Measurements from ENCODE around the gene ZC2HC1B. TPM values are rescaled to one million over a fixed set of nuclear protein-coding genes. Genes with fewer than 3 reads are reported as not detected.
"Not testable (repeated sequence)": the region's sequence is repeated elsewhere in the genome, so short reads cannot be mapped to it uniquely, and the experiment has no call there.

The ZC2HC1B gene
- total RNA-seq, 6 experiments from 2014 or later, result not detected

DNA sequence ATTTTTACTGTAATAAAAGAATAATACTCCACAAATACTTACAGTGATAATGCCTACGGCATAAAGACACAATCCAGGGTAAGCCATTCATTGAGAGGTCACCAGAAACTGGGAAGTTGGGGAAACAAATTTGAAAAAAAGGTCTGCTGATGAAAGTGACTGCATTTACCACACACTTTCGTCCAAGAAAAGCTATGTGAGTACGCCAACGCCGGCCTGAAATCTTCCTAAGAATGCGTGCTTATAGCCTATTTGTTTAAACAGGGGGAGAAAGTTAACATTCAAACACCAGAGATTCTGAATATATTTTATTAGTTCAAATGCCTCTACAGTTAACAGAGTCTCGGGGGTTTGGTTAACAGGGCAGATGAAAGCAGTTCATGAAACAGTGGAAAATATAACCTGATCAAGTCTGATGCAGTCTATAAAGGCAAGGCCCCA is 21.8 kb upstream of the ZC2HC1B start:
- Mint-ChIP-seq H3K9me3 (no peaks in the 10 kb centered on the region), H3K4me1 (ENCODE audit: low read depth) (peaks cover 17% of the 10 kb centered on the region), H3K4me3 (peak overlapping the region; percentile 98), H3K27ac (peak overlapping the region; percentile 98), H3K27me3 (ENCODE audit: insufficient read depth) (peaks cover 4% of the 10 kb centered on the region), H3K36me3 (ENCODE audit: low read depth) (peaks cover 29% of the 10 kb centered on the region)
- no peak for DNase-seq
- TF ChIP-seq, protein P1, sequence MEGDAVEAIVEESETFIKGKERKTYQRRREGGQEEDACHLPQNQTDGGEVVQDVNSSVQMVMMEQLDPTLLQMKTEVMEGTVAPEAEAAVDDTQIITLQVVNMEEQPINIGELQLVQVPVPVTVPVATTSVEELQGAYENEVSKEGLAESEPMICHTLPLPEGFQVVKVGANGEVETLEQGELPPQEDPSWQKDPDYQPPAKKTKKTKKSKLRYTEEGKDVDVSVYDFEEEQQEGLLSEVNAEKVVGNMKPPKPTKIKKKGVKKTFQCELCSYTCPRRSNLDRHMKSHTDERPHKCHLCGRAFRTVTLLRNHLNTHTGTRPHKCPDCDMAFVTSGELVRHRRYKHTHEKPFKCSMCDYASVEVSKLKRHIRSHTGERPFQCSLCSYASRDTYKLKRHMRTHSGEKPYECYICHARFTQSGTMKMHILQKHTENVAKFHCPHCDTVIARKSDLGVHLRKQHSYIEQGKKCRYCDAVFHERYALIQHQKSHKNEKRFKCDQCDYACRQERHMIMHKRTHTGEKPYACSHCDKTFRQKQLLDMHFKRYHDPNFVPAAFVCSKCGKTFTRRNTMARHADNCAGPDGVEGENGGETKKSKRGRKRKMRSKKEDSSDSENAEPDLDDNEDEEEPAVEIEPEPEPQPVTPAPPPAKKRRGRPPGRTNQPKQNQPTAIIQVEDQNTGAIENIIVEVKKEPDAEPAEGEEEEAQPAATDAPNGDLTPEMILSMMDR (IDR thresholded peaks at IDR 0.05), result no peak

DNA sequence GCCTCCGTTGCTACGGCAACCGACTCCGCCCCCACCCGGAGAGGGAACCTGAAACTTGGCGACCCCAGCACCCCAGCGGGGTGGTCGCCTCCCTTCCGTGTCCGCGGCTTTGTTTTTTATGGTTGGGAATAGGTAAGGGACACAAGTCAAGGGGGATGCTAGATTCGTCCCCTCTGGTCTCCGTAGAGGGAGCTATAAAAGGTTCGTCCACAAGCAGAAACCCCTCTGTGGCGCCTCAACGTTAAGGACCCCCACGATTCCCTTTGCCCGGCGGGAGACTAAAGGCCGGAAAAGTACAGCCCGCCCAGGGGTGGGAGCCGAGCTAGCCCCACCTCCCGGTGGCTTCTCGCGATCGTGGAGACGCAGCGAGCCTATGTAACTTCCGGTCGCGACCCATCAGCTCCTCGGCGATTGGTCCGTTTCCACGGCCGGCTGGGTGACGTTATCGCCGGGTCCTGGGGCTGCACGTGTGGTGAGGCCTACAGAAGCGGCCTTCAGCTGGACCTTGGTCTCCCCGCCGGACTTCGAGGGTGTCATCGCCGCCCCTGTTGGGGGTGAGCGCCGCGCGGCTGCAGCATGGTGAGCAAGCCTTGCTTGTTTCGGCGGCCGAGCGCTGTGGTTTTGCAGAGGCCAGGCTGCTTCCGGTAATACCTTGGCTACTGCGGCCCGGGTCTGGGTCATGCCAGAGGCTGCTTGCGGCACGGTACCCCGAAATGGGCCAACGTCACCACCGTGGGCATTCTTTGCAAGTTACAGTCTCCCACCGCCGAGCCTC is 21.2 kb upstream of the ZC2HC1B start, which contains the start of gene LTV1:
Gene LTV1, plus strand, starts transcription at position 437 of the 775 bp plus-strand sequence. Its CDS starts 140 bp downstream, at position 577.
- peak; percentile 95 for DNase-seq
- Mint-ChIP-seq H3K36me3 (ENCODE audit: low read depth) (peaks cover 34% of the 10 kb centered on the region), H3K27me3 (ENCODE audit: insufficient read depth) (peaks cover 4% of the 10 kb centered on the region), H3K9me3 (no peaks in the 10 kb centered on the region), H3K27ac (peak within 1 kb of the TSS; percentile 98), H3K4me3 (peak within 1 kb of the TSS; percentile 98), H3K4me1 (ENCODE audit: low read depth) (peaks cover 17% of the 10 kb centered on the region)
- TF ChIP-seq, protein P1 (IDR thresholded peaks at IDR 0.05), result peak; percentile 42; the same call in 1 of the 2 replicates

DNA sequence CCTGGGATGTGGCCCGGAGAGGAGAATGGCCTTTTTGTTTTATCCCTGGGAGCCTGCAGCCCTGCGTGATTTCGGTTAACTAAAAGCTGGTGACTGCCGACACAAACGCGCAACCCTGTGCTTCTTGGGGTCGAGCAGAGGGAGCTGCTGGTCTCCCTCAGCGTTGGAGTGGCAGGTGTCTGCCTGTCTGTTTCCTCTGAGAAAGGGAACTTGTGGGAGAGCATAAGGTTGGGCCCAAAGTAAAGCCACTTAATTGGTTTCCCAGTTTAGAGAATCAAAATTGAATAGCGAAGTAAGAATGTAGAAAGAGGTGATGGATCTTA is 20.6 kb upstream of the ZC2HC1B start:
- H3K27me3 Mint-ChIP-seq (ENCODE audit: insufficient read depth), result peaks cover 4% of the 10 kb centered on the region
- peaks cover 17% of the 10 kb centered on the region for H3K4me1 Mint-ChIP-seq (ENCODE audit: low read depth)
- H3K9me3 Mint-ChIP-seq, result no peaks in the 10 kb centered on the region
- H3K4me3 Mint-ChIP-seq, result peak overlapping the region; percentile 98
- peak overlapping the region; percentile 98 for H3K27ac Mint-ChIP-seq
- TF ChIP-seq, protein P1 (IDR thresholded peaks at IDR 0.05), result no peak
- H3K36me3 Mint-ChIP-seq (ENCODE audit: low read depth), result peaks cover 38% of the 10 kb centered on the region
- DNase-seq, result no peak

DNA sequence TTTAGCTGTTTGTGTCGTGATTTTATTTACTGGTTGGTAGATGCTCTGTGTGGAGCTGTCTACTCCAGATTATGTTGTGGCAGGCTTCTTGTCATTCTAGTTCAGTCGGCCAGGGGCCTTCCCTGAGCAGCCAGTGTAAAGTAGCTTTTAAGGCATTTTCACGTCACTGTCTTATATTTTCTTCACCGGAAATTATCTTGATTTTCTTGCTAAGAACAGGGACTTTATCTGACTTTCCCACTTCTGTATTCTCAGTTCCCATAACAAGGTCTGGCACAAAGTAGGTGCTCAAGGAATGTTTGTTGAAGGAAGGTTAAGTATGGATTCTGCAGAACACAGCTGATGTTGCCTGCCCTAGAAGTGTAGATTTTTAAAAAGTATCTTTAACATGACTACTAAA is 20.3 kb upstream of the ZC2HC1B start:
- H3K27ac Mint-ChIP-seq, result peak overlapping the region; percentile 98
- peaks cover 42% of the 10 kb centered on the region for H3K36me3 Mint-ChIP-seq (ENCODE audit: low read depth)
- H3K27me3 Mint-ChIP-seq (ENCODE audit: insufficient read depth), result peaks cover 4% of the 10 kb centered on the region
- peaks cover 17% of the 10 kb centered on the region for H3K4me1 Mint-ChIP-seq (ENCODE audit: low read depth)
- H3K4me3 Mint-ChIP-seq, result peak overlapping the region; percentile 98
- H3K9me3 Mint-ChIP-seq, result no peaks in the 10 kb centered on the region
- DNase-seq, result no peak
- TF ChIP-seq, protein P1 (IDR thresholded peaks at IDR 0.05), result no peak

DNA sequence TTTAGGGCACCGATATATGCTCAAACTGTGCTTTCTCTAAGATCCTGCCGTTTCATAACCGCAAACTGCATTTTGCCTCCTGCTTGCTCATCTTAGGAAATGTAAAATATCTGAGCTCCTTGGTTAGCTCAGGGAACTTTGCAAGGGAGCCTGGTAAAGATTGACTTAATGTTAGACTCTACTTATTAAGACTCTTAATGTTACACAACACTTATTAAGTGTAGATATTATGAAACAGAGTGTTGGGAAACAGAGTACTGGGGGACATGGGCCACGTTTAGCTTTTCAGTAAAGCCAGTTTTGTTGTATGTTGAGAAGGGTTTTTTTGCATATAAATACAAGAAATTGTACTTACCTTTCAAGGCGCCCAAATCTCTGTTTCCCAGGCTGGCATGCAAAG is 19.2 kb upstream of the ZC2HC1B start:
- no peak overlapping the region; the same call in 1 of the 2 replicates for H3K4me3 Mint-ChIP-seq
- H3K9me3 Mint-ChIP-seq, result no peaks in the 10 kb centered on the region
- no peak overlapping the region for H3K27ac Mint-ChIP-seq
- TF ChIP-seq, protein P1 (IDR thresholded peaks at IDR 0.05), result no peak
- peaks cover 17% of the 10 kb centered on the region for H3K4me1 Mint-ChIP-seq (ENCODE audit: low read depth)
- no peak for DNase-seq
- H3K27me3 Mint-ChIP-seq (ENCODE audit: insufficient read depth), result peaks cover 4% of the 10 kb centered on the region; the same call in 1 of the 2 replicates
- H3K36me3 Mint-ChIP-seq (ENCODE audit: low read depth), result peaks cover 52% of the 10 kb centered on the region

DNA sequence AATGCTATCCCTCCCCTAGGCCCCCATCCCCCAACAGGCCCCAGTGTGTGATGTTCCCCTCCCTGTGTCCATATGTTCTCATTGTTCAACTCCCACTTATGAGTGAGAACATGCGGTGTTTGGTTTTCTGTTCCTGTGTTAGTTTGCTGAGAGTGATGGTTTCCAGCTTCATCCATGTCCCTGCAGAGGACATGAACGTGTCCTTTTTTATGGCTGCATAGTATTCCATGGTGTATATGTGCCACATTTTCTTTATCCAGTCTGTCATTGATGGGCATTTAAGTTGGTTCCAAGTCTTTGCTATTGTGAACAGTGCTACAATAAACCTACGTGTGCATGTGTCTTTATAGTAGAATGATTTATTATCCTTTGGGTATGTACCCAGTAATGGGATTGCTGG is 12.6 kb upstream of the ZC2HC1B start:
- H3K27me3 Mint-ChIP-seq (ENCODE audit: insufficient read depth); H3K4me1 Mint-ChIP-seq (ENCODE audit: low read depth); H3K27ac Mint-ChIP-seq; DNase-seq; H3K4me3 Mint-ChIP-seq: not testable (repeated sequence)
- Mint-ChIP-seq H3K36me3 (ENCODE audit: low read depth) (peaks cover 92% of the 10 kb centered on the region), H3K9me3 (peaks cover 13% of the 10 kb centered on the region; the same call in 1 of the 2 replicates)

DNA sequence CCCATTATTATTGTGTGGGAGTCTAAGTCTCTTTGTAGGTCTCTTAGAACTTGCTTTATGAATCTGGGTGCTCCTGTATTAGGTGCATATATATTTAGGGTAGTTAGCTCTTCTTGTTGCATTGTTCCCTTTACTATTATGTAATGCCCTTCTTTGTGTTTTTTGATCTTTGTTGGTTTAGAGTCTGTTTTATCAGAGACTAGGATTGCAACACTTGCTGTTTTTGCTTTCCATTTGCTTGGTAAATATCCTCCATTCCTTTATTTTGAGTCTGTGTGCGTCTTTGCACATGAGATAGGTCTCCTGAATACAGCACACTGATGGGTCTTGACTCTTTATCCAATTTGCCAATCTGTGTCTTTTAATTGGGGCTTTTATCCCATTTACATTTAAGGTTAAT is 9.2 kb upstream of the ZC2HC1B start:
- Mint-ChIP-seq H3K36me3 (ENCODE audit: low read depth) (peaks cover 84% of the 10 kb centered on the region), H3K9me3 (peaks cover 13% of the 10 kb centered on the region; the same call in 1 of the 2 replicates)
- not testable (repeated sequence) for H3K4me3 Mint-ChIP-seq; DNase-seq; H3K4me1 Mint-ChIP-seq (ENCODE audit: low read depth); H3K27ac Mint-ChIP-seq; H3K27me3 Mint-ChIP-seq (ENCODE audit: insufficient read depth)

DNA sequence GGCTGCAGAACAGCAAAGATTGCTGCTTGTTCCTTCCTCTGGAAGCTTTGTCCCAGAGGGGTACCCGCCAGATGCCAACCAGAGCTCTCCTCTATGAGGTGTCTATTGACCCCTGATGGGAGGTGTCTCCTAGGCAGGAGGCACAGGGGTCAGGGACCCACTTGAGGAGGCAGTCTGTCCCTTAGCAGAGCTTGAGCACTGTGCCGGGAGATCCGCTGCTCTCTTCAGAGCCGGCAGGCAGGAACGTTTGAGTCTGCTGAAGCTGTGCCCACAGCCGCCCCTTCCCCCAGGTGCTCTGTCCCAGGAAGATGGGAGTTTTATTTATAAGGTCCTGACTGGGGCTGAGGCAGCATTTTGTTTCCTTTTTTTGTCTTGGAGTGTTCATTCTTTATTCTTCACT is 7.5 kb upstream of the ZC2HC1B start:
- H3K4me1 Mint-ChIP-seq (ENCODE audit: low read depth); H3K27me3 Mint-ChIP-seq (ENCODE audit: insufficient read depth); DNase-seq; H3K4me3 Mint-ChIP-seq; H3K27ac Mint-ChIP-seq: not testable (repeated sequence)
- Mint-ChIP-seq H3K36me3 (ENCODE audit: low read depth) (peaks cover 73% of the 10 kb centered on the region), H3K9me3 (peaks cover 13% of the 10 kb centered on the region; the same call in 1 of the 2 replicates)
